ENCODE measurements around the gene PRPF38B. TPM values are rescaled to one million over a fixed set of nuclear protein-coding genes. Genes with fewer than 3 reads are reported as not detected.
A peak's percentile ranks its signal among the peaks of the same experiment; 100 is the strongest.

PRPF38B gene
- total RNA-seq, 1 donor from 2014 or later: 7.3 TPM

- Histone ChIP-seq H3K4me1 (ENCODE audit: control insufficient read depth in 3 of 3, insufficient read depth in 3 of 3, low read length in 3 of 3) (no peaks in the 10 kb centered on the region), H3K36me3 (ENCODE audit: control insufficient read depth in 3 of 3, insufficient read depth in 3 of 3, low read length in 3 of 3) (no peaks in the 10 kb centered on the region), H3K27ac (ENCODE audit: low read depth, low read length) (no peak overlapping the region), H3K27me3 (ENCODE audit: control insufficient read depth in 3 of 3, insufficient read depth in 3 of 3, low read length in 3 of 3) (peaks cover 0 to 2% (median 0%) of the 10 kb centered on the region in 3 donors), H3K9ac (ENCODE audit: low read depth in 1 of 3, low read length in 3 of 3) (no peak overlapping the region), H3K4me3 (ENCODE audit: low read length in 3 of 3) (no peak overlapping the region), H3K9me3 (ENCODE audit: control insufficient read depth in 3 of 3, low read length in 3 of 3) (no peaks in the 10 kb centered on the region)
Observed at GRCh38 chr1:108734171-108734865, 42.2 kb downstream of the PRPF38B start.

- no peak overlapping the region for H3K9ac ChIP-seq (ENCODE audit: low read depth in 1 of 3, low read length in 3 of 3)
- H3K4me3 ChIP-seq (ENCODE audit: low read length in 3 of 3): no peak overlapping the region
- no peaks in the 10 kb centered on the region for H3K36me3 ChIP-seq (ENCODE audit: control insufficient read depth in 3 of 3, insufficient read depth in 3 of 3, low read length in 3 of 3)
- H3K27ac ChIP-seq (ENCODE audit: low read depth, low read length): no peak overlapping the region
- no peaks in the 10 kb centered on the region for H3K9me3 ChIP-seq (ENCODE audit: control insufficient read depth in 3 of 3, low read length in 3 of 3)
- no peaks in the 10 kb centered on the region for H3K27me3 ChIP-seq (ENCODE audit: control insufficient read depth in 3 of 3, insufficient read depth in 3 of 3, low read length in 3 of 3)
- peaks cover 0 to 2% (median 0%) of the 10 kb centered on the region in 3 donors for H3K4me1 ChIP-seq (ENCODE audit: control insufficient read depth in 3 of 3, insufficient read depth in 3 of 3, low read length in 3 of 3)
Observed at GRCh38 chr1:108742253-108742652, 50.1 kb downstream of the PRPF38B start.

GRCh38 chr1:108745980-108746381, 53.9 kb downstream of the PRPF38B start:
- Histone ChIP-seq H3K9ac (ENCODE audit: low read depth in 1 of 3, low read length in 3 of 3) (peak overlapping the region in 1 of 3 donors; percentile 8), H3K4me3 (ENCODE audit: low read length in 3 of 3) (peak overlapping the region; percentile 40 to 97 (median 93)), H3K9me3 (ENCODE audit: control insufficient read depth in 3 of 3, low read length in 3 of 3) (no peaks in the 10 kb centered on the region)

GRCh38 chr1:108746382-108747170, 54.5 kb downstream of the PRPF38B start, which contains the start of gene STXBP3:
STXBP3 (plus strand) TSS chr1:108746674; CDS start chr1:108746738, 64 bp downstream.
- Histone ChIP-seq H3K4me3 (ENCODE audit: low read length in 3 of 3) (peak within 1 kb of the TSS; percentile 93 to 97 (median 97)), H3K36me3 (ENCODE audit: control insufficient read depth in 3 of 3, insufficient read depth in 3 of 3, low read length in 3 of 3) (peaks cover 0 to 5% (median 0%) of the 10 kb centered on the region in 3 donors), H3K9me3 (ENCODE audit: control insufficient read depth in 3 of 3, low read length in 3 of 3) (no peaks in the 10 kb centered on the region), H3K27ac (ENCODE audit: low read depth, low read length) (peak within 1 kb of the TSS; percentile 95), H3K27me3 (ENCODE audit: control insufficient read depth in 3 of 3, insufficient read depth in 3 of 3, low read length in 3 of 3) (no peaks in the 10 kb centered on the region), H3K9ac (ENCODE audit: low read depth in 1 of 3, low read length in 3 of 3) (peak within 1 kb of the TSS; percentile 95 to 96 (median 95)), H3K4me1 (ENCODE audit: control insufficient read depth in 3 of 3, insufficient read depth in 3 of 3, low read length in 3 of 3) (peaks cover 0 to 5% (median 2%) of the 10 kb centered on the region in 3 donors)

More at GRCh38 chr1:108745980-108746381, 53.9 kb downstream of the PRPF38B start:
- peak overlapping the region; percentile 95 for H3K27ac ChIP-seq (ENCODE audit: low read depth, low read length)
- H3K4me1 ChIP-seq (ENCODE audit: control insufficient read depth in 3 of 3, insufficient read depth in 3 of 3, low read length in 3 of 3): peaks cover 0 to 5% (median 2%) of the 10 kb centered on the region in 3 donors
- H3K27me3 ChIP-seq (ENCODE audit: control insufficient read depth in 3 of 3, insufficient read depth in 3 of 3, low read length in 3 of 3): no peaks in the 10 kb centered on the region
- H3K36me3 ChIP-seq (ENCODE audit: control insufficient read depth in 3 of 3, insufficient read depth in 3 of 3, low read length in 3 of 3): peaks cover 0 to 5% (median 0%) of the 10 kb centered on the region in 3 donors

- Histone ChIP-seq H3K27ac (ENCODE audit: low read depth, low read length) (peak overlapping the region; percentile 95), H3K9ac (ENCODE audit: low read depth in 1 of 3, low read length in 3 of 3) (peak overlapping the region; percentile 95 to 96 (median 95)), H3K36me3 (ENCODE audit: control insufficient read depth in 3 of 3, insufficient read depth in 3 of 3, low read length in 3 of 3) (peaks cover 0 to 7% (median 5%) of the 10 kb centered on the region in 3 donors), H3K27me3 (ENCODE audit: control insufficient read depth in 3 of 3, insufficient read depth in 3 of 3, low read length in 3 of 3) (no peaks in the 10 kb centered on the region), H3K4me3 (ENCODE audit: low read length in 3 of 3) (peak overlapping the region; percentile 93 to 97 (median 97)), H3K9me3 (ENCODE audit: control insufficient read depth in 3 of 3, low read length in 3 of 3) (no peaks in the 10 kb centered on the region), H3K4me1 (ENCODE audit: control insufficient read depth in 3 of 3, insufficient read depth in 3 of 3, low read length in 3 of 3) (peaks cover 0 to 5% (median 2%) of the 10 kb centered on the region in 3 donors)
Observed at GRCh38 chr1:108747171-108747850, 55.2 kb downstream of the PRPF38B start.

GRCh38 chr1:108747898-108748297, 55.8 kb downstream of the PRPF38B start:
- Histone ChIP-seq H3K4me3 (ENCODE audit: low read length in 3 of 3) (peak overlapping the region in 1 of 3 donors; percentile 97), H3K27ac (ENCODE audit: low read depth, low read length) (no peak overlapping the region), H3K9ac (ENCODE audit: low read depth in 1 of 3, low read length in 3 of 3) (no peak overlapping the region), H3K4me1 (ENCODE audit: control insufficient read depth in 3 of 3, insufficient read depth in 3 of 3, low read length in 3 of 3) (peaks cover 0 to 5% (median 2%) of the 10 kb centered on the region in 3 donors), H3K36me3 (ENCODE audit: control insufficient read depth in 3 of 3, insufficient read depth in 3 of 3, low read length in 3 of 3) (peaks cover 0 to 10% (median 8%) of the 10 kb centered on the region in 3 donors), H3K9me3 (ENCODE audit: control insufficient read depth in 3 of 3, low read length in 3 of 3) (no peaks in the 10 kb centered on the region), H3K27me3 (ENCODE audit: control insufficient read depth in 3 of 3, insufficient read depth in 3 of 3, low read length in 3 of 3) (no peaks in the 10 kb centered on the region)

GRCh38 chr1:108749081-108749480, 57.0 kb downstream of the PRPF38B start:
- Histone ChIP-seq H3K27me3 (ENCODE audit: control insufficient read depth in 3 of 3, insufficient read depth in 3 of 3, low read length in 3 of 3) (no peaks in the 10 kb centered on the region), H3K36me3 (ENCODE audit: control insufficient read depth in 3 of 3, insufficient read depth in 3 of 3, low read length in 3 of 3) (peaks cover 0 to 12% (median 10%) of the 10 kb centered on the region in 3 donors), H3K27ac (ENCODE audit: low read depth, low read length) (no peak overlapping the region), H3K9me3 (ENCODE audit: control insufficient read depth in 3 of 3, low read length in 3 of 3) (no peaks in the 10 kb centered on the region), H3K4me1 (ENCODE audit: control insufficient read depth in 3 of 3, insufficient read depth in 3 of 3, low read length in 3 of 3) (peaks cover 0 to 5% (median 2%) of the 10 kb centered on the region in 3 donors), H3K9ac (ENCODE audit: low read depth in 1 of 3, low read length in 3 of 3) (no peak overlapping the region), H3K4me3 (ENCODE audit: low read length in 3 of 3) (no peak overlapping the region)

GRCh38 chr1:108750476-108751181, 58.5 kb downstream of the PRPF38B start:
- no peaks in the 10 kb centered on the region for H3K27me3 ChIP-seq (ENCODE audit: control insufficient read depth in 3 of 3, insufficient read depth in 3 of 3, low read length in 3 of 3)
- H3K9ac ChIP-seq (ENCODE audit: low read depth in 1 of 3, low read length in 3 of 3): no peak overlapping the region
- no peaks in the 10 kb centered on the region for H3K9me3 ChIP-seq (ENCODE audit: control insufficient read depth in 3 of 3, low read length in 3 of 3)
- H3K27ac ChIP-seq (ENCODE audit: low read depth, low read length): no peak overlapping the region
- H3K4me1 ChIP-seq (ENCODE audit: control insufficient read depth in 3 of 3, insufficient read depth in 3 of 3, low read length in 3 of 3): peaks cover 0 to 5% (median 2%) of the 10 kb centered on the region in 3 donors
- H3K4me3 ChIP-seq (ENCODE audit: low read length in 3 of 3): no peak overlapping the region
- peaks cover 4 to 20% (median 16%) of the 10 kb centered on the region in 3 donors for H3K36me3 ChIP-seq (ENCODE audit: control insufficient read depth in 3 of 3, insufficient read depth in 3 of 3, low read length in 3 of 3)

Data from skeletal muscle tissue (tissue), 4 donors.